ENCODE measurements around the gene MCMBP. TPM values are rescaled to one million over a fixed set of nuclear protein-coding genes. Genes with fewer than 3 reads are reported as not detected.
A peak's percentile ranks its signal among the peaks of the same experiment; 100 is the strongest.
"Not testable (repeated sequence)": the region's sequence is repeated elsewhere in the genome, so short reads cannot be mapped to it uniquely, and the experiment has no call there.

Gene MCMBP
- total RNA-seq, 1 donor, result 48.1 TPM

DNA sequence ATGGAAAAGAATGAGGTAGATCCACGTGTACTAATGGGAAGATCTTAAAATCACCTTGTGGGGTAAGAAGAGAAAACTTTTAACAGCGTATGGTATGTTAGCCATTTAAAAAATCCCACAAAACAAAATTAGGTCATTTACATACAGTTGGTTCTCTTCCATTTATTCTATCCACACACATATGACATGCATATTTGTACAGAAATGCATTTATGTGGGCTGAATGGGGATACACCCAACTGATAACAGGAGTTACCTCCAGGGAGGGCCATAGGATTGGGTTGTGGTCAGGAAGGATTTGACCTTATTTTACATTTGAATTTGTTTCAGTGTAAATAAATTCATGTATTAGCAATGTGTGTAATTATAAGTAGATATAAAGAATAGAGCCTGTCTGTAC is 71.5 kb downstream of the MCMBP start:
- H4K20me1 ChIP-seq (ENCODE audit: insufficient read depth, low read length), result no peaks in the 10 kb centered on the region
- no peak overlapping the region for H3K4me2 ChIP-seq (ENCODE audit: insufficient read depth, low read length)
- no peaks in the 10 kb centered on the region for H3K79me2 ChIP-seq (ENCODE audit: insufficient read depth, low read length)
- H3K9me3 ChIP-seq (ENCODE audit: low read depth, low read length), result no peaks in the 10 kb centered on the region
- no peaks in the 10 kb centered on the region for H3K36me3 ChIP-seq (ENCODE audit: insufficient read depth, low read length)
- H3K27me3 ChIP-seq (ENCODE audit: insufficient read depth, low read length), result no peaks in the 10 kb centered on the region
- H3K27ac ChIP-seq (ENCODE audit: low read depth, low read length), result no peak overlapping the region
- H2AFZ ChIP-seq (ENCODE audit: low read length), result no peak overlapping the region
- no peak overlapping the region for H3K4me3 ChIP-seq (ENCODE audit: insufficient read depth, low read length)
- TF ChIP-seq, protein P1, sequence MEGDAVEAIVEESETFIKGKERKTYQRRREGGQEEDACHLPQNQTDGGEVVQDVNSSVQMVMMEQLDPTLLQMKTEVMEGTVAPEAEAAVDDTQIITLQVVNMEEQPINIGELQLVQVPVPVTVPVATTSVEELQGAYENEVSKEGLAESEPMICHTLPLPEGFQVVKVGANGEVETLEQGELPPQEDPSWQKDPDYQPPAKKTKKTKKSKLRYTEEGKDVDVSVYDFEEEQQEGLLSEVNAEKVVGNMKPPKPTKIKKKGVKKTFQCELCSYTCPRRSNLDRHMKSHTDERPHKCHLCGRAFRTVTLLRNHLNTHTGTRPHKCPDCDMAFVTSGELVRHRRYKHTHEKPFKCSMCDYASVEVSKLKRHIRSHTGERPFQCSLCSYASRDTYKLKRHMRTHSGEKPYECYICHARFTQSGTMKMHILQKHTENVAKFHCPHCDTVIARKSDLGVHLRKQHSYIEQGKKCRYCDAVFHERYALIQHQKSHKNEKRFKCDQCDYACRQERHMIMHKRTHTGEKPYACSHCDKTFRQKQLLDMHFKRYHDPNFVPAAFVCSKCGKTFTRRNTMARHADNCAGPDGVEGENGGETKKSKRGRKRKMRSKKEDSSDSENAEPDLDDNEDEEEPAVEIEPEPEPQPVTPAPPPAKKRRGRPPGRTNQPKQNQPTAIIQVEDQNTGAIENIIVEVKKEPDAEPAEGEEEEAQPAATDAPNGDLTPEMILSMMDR (IDR thresholded peaks at IDR 0.05; ENCODE audit: extremely low read depth, low read depth, low read length), result no peak
- H3K4me1 ChIP-seq (ENCODE audit: insufficient read depth, low read length), result peaks cover 4% of the 10 kb centered on the region
- no peak for DNase-seq (ENCODE audit: insufficient read length, low spot score, missing footprints)

DNA sequence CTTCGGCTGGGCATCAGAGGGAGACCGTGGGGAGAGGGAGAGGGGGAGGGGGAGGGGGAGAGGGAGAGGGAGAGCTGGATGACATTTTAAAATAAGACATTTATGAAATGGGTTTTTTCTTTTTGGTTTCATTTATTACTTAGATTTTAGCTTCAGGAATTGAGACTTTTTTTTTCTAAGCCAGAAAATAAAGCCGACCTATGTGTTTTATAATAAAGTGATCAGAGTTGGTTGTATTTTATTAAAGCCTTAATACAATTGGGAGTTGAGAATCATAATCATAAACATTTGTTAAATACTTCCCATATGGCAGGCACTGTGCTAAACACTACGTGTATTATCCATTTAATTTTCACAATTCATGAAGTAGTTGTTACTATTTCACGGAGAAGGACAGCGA is 76.6 kb downstream of the MCMBP start:
- no peak overlapping the region for H3K27ac ChIP-seq (ENCODE audit: low read depth, low read length)
- DNase-seq (ENCODE audit: insufficient read length, low spot score, missing footprints), result no peak
- H3K36me3 ChIP-seq (ENCODE audit: insufficient read depth, low read length), result no peaks in the 10 kb centered on the region
- H3K4me2 ChIP-seq (ENCODE audit: insufficient read depth, low read length), result no peak overlapping the region
- no peaks in the 10 kb centered on the region for H4K20me1 ChIP-seq (ENCODE audit: insufficient read depth, low read length)
- H3K79me2 ChIP-seq (ENCODE audit: insufficient read depth, low read length), result no peaks in the 10 kb centered on the region
- H3K4me1 ChIP-seq (ENCODE audit: insufficient read depth, low read length), result no peaks in the 10 kb centered on the region
- TF ChIP-seq, protein P1 (IDR thresholded peaks at IDR 0.05; ENCODE audit: extremely low read depth, low read depth, low read length), result no peak
- no peaks in the 10 kb centered on the region for H3K9me3 ChIP-seq (ENCODE audit: low read depth, low read length)
- no peak overlapping the region for H3K4me3 ChIP-seq (ENCODE audit: insufficient read depth, low read length)
- H3K27me3 ChIP-seq (ENCODE audit: insufficient read depth, low read length), result no peaks in the 10 kb centered on the region
- H2AFZ ChIP-seq (ENCODE audit: low read length), result no peak overlapping the region

DNA sequence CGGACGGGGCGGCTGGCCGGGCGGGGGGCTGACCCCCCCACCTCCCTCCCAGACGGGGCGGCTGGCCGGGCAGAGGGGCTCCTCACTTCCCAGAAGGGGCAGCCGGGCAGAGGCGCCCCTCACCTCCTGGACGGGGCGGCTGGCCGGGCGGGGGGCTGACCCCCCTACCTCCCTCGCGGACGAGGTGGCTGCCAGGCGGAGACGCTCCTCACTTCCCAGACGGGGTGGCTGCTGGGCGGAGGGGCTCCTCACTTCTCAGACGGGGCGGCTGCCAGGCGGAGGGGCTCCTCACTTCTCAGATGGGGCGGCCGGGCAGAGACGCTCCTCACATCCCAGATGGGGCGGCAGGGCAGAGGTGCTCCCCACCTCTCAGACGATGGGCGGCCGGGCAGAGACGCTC is 77.5 kb downstream of the MCMBP start:
- H3K27me3 ChIP-seq (ENCODE audit: insufficient read depth, low read length); DNase-seq (ENCODE audit: insufficient read length, low spot score, missing footprints); H2AFZ ChIP-seq (ENCODE audit: low read length); H3K79me2 ChIP-seq (ENCODE audit: insufficient read depth, low read length); H3K4me3 ChIP-seq (ENCODE audit: insufficient read depth, low read length); H3K9me3 ChIP-seq (ENCODE audit: low read depth, low read length); H3K4me2 ChIP-seq (ENCODE audit: insufficient read depth, low read length); H4K20me1 ChIP-seq (ENCODE audit: insufficient read depth, low read length); H3K36me3 ChIP-seq (ENCODE audit: insufficient read depth, low read length); H3K27ac ChIP-seq (ENCODE audit: low read depth, low read length); H3K4me1 ChIP-seq (ENCODE audit: insufficient read depth, low read length): not testable (repeated sequence)

DNA sequence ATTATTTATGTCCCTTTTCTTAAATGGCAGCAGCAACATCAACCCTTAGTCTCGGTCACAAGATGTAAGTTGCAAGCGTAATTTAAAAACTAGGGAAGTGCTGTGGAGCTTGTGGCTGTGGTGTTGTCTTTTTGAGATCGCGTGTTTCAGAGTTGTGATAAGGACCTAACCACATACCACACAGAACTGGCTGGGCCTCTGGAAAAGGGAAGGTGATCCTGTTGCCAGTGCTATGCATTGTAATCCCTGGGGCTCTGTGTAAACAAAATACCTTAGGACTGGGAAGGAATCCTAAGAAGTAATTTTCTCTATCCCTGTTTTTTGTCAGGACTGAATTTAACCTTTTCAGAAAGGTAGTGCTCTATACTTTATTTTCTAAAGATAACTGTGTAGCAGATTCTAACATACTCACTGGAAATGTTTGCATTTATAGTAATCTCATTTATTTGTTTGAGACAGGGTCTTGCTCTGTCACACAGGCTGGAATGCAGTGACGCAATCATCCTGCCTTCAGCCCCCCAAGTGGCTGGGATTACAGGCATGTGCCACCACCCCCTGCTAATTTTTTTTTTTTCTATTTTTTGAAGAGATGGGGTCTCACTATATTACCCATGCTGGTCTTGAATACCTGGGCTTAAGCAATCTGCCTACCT is 86.4 kb downstream of the MCMBP start:
- peak; percentile 73 for DNase-seq (ENCODE audit: insufficient read length, low spot score, missing footprints)
- Histone ChIP-seq H3K4me2 (ENCODE audit: insufficient read depth, low read length) (peak overlapping the region; percentile 3), H3K4me3 (ENCODE audit: insufficient read depth, low read length) (no peak overlapping the region), H3K27me3 (ENCODE audit: insufficient read depth, low read length) (no peaks in the 10 kb centered on the region), H3K36me3 (ENCODE audit: insufficient read depth, low read length) (no peaks in the 10 kb centered on the region), H3K27ac (ENCODE audit: low read depth, low read length) (no peak overlapping the region), H2AFZ (ENCODE audit: low read length) (no peak overlapping the region), H4K20me1 (ENCODE audit: insufficient read depth, low read length) (no peaks in the 10 kb centered on the region), H3K79me2 (ENCODE audit: insufficient read depth, low read length) (no peaks in the 10 kb centered on the region), H3K9me3 (ENCODE audit: low read depth, low read length) (no peaks in the 10 kb centered on the region), H3K4me1 (ENCODE audit: insufficient read depth, low read length) (peaks cover 6% of the 10 kb centered on the region)
- TF ChIP-seq, protein P1 (IDR thresholded peaks at IDR 0.05; ENCODE audit: extremely low read depth, low read depth, low read length), result no peak

Measured in osteoblast (primary cell).